GM19463 (cell line): ENCODE data around the gene ENGASE.

Source experiments
- ATAC-seq: cut with Tn5 transposase; IDR thresholded peaks from one replicate; pipeline ENCODE4 v1.9.1; 2021; ENCODE audit warnings: mild to moderate bottlenecking, moderate library complexity; ENCODE audit not compliant: unreplicated experiment

Gene ENGASE

DNA sequence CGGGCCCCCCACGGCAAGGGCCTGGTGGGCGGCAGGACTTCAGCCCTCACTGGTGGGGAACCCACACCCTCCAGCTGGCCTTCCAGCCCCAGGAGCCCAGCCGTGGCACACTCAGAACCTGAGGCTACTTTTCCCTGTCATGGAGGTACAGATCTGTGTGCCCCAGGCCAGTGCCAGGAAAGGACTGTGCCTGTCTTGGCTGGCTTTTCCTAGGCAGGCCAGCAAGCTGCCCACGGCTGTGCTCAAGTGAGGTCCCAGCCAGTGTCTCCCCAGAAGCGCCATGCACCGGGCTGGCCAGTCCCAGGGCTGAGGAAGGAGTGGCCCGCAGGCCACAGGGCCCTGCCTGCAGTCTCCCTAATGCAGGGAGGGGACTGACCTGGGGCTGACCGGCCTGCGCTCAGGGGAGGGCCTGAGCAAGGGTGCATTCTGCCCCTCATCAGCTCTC, 16.6 kb downstream of the ENGASE start:
- no peak for ATAC-seq

DNA sequence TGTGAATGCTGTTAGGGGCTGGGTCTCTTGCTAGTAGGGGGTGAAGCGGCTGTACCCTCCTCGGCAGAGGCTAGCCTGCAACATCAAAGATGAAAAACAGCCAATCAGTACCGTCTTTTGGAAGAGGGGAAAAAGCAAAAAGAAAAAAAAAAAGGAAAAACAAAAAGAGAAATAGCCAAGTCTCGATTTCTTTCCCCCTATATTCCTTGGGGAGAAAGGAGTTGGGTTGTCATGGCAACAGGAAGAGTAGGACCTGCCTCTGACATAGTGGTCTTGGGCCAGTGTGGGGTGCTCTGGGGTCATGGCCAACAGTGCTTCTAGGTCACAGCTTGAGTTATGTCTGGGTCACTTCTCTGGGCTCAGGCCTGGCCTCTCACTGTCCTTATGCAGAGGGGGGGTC, 17.9 kb downstream of the ENGASE start:
- ATAC-seq: no peak

DNA sequence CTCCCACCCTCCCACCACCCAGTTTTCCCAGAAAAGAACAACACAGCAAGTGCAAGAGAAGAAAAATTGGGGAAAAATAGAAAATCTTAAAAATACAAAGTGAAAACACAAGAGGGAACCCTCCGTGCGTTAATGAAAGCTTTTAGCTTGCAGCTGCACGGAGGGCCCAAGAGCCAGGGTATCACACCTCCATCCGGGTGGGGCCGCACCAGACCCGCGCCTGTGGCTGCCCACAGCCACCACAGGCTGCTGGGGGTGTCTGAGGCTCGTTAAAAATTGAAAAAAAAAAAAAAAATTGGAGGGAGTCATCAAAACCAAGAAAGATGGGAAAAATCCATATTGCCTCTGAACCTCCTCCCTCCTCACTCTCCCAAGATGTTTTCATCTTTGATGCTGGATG, 18.6 kb downstream of the ENGASE start:
- ATAC-seq: no peak

DNA sequence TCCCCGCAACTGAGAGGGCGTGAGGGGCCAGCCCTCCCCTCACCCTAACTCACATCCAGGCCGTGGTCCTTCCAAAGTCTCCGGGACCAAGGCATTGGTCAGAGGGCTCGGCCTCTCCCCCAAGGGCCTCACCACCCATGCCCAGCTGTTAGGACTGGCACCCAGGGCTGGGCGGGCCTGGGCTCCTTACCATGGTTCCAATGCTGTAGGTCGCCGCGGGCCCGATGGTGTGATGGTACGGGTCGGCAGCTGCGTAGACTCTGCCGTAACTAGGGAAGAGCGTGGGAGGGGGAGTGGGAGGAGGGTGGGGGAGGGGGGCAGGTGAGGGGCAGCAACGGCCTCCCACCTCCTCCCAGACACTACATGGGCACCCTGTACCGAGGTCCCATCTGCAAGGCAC, 19.6 kb downstream of the ENGASE start:
- no peak for ATAC-seq

DNA sequence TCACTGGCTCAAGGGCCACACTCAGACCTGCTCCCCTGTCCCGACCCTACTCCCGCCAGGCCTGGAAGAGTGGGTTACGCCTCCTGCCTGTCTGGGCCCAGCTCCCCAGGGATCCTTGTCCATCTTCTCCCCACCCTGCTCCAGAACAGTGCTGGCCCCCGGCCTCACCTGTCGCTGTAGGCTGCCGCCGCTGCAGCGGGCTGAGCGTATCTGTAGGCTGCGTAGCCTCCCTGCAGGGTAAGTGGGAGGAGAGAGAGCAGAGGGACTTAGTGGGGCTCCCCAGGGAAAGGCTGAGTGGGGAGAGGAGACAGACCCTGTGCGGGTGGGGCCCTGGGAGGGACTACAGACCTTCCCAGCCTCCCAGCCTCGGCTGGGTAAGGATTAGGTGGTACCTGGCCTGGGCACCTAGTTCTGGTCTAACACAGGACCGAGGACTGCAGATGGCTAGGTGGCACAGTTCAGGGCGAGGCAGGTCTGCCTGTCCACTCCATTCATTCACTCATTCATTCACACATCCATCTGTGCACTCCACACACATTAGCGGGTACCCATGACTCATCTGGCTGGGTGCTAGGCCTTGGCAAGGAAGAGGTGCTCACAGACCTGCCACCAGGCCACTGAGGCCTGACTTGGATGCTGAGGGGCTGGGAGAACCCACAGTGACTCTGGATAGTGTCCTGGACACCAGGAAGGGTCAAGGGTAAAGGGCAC, 20.9 kb downstream of the ENGASE start:
- no peak for ATAC-seq

DNA sequence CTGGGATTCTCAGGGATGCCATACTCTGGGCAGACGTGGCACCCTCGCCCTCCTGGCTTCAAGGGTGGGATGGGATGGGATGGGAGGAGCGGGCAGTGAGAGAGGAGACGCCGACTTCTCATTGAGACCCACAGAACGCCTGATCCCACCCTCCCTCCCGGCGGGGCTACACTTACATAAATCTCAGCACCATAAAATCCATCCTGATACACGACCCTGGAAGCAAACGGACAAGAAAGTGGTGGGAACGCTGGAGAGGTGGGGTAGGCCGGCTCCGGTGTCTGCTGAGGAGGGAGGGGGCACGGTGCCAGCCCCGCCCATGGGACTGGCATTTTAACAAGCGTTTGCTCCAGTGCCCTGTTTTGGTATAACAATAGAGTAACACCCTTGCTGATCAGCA, 21.9 kb downstream of the ENGASE start:
- ATAC-seq: no peak

DNA sequence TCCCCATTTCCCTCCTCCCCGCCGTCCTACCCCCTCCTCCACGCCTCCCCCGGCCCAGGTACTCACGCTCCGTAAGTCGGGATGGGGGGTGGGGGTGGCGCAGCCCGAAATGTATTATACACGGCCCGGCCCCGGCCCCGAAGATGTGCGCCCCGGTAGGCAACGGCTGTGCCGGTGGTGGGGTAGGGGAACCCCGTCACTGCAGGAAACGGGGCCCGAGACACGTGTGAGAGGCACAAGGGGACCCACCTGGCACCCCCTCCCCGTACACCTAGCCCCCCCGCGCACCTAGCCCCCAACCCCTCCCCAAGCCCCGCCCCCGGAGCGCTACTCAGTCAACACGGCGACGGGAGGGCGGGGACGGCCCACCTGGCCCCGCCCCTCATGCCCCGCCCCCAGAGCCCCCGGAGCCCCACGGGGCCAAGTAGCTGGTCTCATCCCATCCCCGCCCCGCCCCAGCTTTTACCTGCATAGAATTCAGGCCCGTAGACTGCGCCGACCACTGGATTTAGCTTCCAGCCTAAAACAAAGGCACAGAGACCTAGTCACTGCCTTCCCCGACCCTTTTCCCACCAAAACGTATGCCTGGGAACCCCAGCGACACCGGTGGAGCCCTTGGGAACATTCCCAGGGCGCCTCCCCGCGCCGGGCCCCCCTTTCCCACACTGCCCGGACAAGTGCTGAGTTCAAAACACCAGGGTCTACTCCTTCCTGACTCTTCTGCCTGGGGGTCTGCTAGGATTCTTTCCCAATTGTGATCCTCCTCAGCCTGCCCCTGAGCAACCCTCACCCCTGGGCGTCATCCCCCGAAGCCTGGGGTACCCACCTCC, 22.8 kb downstream of the ENGASE start:
- no peak for ATAC-seq

DNA sequence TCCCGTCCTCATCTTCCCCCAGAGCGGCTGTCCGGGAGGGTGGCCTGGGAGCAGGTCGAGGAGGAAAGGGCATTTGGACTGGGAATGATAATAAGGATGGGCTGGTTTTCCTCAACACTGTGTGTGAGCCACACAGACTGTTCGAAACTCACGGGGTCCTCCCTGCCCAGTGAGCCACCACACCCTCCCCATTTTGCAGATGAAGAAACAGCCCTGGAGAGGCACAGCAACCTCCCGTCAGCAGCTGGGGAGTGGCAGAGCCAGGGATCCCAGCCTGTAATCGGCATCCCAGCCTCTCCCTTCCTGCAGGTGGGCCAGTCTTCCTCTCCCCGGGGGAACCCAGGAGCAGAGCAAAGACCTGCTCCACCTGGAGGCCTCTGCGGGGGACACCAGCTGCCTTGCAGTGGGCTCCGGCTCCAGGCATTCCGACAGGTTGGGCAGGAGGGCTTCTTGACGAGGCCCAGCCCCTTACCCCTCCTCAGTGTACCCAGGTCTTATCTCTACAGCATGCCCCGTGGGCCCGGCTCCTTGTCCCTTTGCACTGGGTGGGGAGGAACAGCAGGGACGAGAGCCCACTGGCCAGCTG, 23.8 kb downstream of the ENGASE start:
- no peak for ATAC-seq

DNA sequence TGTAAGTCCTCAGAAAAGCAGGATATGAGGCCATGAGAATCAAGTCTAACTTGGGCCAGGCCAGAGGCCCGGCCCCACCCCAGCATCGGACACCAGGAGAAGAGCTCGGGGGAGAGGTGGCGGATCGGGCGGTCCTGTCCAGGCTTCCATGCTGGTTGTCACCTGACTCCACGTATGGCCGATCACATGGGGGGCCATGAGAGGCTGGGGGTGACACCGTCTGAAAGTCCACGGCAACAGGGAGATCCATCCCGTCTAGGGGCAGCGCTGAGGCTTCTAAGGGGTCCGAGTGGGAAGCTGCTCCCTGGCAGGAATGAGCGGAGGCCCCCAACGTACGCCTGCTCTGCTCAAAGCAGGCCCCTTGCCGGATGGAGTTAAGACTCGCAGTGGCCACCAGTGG, 25.8 kb downstream of the ENGASE start:
- no peak for ATAC-seq

DNA sequence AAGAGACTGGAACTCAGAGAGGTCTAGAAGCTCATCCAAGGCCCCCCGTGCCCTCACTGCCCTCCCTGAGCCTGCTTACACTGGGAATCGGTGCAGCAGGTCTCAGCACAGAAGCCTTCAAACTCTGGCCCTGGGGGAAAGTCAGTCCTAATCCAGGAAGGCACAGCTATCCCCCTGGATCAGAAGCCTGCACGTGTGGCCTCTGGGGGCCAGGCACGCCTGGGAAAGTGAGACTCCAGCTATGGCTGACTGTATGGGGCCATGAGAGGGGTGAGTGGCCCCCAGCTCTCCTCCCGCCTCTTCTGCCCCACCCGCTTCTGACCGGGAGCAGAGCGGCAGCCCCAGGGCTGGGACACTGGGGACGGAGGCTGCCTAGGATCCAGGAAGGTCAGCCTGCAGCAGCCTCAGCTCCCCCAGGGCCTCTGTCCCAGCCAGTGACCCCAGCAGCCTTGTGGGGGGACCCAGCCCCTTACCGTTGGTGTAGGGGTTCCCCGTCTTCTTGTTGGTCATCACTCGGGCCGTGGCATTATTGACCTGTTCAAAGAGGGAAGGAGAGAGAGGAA, 26.6 kb downstream of the ENGASE start:
- ATAC-seq: no peak

DNA sequence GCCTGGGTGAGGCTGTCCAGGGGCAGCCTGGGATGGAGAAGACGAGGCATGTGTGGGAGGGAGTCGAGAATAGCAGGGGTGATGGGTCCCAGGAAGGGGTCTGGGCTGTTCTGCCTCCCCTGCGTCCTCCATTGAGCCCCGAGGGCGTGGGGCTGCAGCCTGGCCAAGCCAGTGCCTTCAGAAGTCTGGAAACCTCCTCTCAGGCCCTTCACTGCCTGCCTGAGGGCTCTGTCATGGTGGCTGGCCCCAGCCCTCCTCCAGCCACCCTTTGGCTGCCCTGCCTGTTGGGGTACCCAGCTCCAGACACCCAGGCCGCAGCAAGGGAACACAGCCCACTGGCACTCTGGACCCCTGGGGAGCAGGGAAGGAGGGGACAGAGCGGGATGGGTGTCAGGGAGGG, 27.6 kb downstream of the ENGASE start:
- no peak for ATAC-seq

DNA sequence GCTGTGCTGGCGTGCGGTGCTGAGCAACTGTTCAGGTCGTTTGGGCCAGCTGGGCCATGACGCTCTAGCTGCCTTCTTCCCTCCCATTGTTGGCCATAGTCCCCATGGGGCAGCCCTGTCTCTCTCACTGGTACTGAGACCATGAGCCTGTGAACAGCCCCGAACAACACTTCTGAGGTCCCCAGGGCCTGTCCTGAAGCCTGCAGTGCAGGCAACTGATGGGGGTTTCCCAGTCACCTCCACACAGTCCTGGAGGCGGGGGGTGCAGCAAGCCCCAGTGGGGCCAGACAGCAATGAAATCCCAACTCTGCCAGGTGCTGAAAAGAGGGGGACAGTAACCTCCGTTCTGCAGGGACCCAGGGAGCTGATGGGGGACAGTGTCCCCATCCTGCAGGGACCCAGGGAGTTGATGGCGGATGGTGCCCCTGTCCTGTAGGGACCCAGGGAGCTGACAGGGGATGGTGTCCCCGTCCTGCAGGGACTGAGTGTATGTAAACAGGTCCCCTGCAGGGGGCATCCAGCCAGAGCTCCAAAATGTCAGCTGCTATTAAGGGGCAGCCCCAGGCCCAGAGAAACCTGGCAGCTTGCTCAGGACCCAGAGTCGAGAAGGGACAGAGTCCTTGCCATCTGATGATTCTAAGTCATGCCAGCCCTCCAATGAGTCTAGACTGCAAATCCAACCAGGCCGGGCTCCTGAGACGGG, 30.4 kb downstream of the ENGASE start:
- no peak for ATAC-seq

DNA sequence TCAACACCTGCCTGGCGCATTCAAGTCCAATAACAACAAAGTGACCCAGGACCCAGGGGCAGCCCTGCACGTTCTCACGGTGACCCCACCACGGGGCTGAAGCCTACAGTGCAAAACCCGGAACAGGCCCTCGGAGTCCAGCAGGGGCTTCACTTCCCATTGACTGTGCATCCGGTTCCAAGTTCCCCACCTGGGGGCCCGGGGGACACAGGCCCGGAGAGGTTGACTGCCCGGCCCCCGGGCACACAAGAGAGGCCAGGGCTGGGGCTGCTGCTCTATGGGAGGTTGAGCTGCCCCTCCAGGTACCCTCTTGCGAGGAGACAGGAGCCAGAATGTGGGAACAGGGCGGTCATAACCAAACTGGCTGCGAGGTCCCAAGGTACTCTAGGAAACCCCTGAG, 31.3 kb downstream of the ENGASE start:
- ATAC-seq: no peak

DNA sequence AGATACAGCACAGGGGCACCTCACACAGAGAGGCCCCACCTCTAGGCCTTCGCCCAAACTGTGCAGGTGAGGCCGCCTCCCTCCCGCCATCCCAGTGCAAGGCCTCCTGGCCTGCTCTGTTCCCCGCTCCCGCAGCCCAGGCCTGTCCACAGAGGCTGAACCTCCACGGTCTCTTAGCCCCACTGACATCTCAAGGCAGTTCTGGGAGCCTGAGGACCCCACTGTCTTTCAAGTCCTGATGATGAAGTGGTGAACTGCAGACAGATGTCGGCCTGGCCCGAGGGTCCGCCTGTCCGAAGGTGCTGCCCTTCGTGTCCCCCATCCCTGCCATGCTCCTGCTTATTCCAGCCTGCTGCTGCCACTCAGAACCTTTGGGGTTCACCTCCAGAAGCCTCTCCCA, 32.3 kb downstream of the ENGASE start:
- no peak for ATAC-seq

DNA sequence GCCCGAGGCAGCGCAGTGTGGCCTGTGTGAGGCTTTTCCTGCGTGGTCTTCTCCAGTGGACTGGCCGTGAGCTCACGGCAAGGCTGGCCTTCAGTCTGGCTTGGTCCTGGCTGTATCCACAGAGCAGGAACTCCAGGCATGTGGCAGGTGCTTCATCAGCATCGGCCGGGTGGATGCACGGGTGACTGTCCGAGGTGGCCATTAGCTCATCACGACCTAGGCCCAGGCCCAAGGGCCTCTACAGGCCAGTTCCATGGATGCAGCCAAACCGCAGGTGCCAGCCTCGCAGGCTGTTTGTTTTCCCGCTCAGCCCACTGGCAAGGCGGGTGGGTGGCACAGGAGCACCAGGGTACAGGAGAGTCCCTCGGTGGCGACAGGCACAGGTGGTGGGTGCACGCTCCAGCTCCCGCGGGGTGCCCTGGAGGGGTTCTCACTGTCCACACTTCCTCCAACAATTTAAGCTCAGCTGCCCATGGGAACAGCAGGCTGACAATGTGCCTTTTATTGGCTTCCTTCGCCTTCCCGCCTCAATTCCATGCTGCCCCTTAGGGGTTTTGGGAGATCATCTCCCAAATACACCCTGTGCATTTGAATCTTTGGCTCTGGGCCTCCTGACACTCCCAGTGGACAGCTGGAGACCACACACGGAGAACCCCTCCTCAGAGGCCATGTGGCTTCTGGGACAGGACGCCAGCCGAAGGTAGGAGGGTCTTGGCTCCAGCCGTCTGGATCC, 33.0 kb downstream of the ENGASE start:
- no peak for ATAC-seq

DNA sequence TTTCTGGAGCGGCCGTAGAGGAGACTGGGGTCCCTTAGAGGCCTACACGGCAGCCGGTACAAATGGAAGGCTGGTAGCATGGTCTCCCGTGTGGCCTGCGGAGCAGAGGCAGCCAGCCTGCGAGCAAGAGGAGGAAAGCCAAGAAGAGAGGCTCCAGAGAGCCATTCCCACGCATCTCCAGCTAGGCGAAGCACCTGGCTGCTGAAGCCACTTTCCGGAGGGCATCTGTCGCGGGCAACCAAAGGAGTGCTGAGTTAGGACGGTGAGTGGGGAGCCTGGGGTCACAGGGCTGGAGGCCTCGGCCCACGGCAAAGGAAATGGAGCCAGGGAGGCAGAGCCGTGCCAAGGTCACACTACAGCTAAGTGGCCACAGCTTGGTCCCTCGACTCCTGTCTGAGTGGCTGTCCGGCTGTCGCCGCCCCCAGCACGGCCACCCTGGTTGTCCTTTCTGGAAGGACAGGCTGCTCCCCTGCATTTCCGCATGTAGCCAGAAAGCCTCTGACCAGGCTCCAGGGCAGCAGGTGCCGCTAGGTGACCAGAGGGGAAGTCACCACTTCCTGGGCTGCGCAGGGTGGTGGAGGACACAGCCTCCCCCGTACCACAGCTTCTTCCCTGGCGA, 33.7 kb downstream of the ENGASE start:
- no peak for ATAC-seq

DNA sequence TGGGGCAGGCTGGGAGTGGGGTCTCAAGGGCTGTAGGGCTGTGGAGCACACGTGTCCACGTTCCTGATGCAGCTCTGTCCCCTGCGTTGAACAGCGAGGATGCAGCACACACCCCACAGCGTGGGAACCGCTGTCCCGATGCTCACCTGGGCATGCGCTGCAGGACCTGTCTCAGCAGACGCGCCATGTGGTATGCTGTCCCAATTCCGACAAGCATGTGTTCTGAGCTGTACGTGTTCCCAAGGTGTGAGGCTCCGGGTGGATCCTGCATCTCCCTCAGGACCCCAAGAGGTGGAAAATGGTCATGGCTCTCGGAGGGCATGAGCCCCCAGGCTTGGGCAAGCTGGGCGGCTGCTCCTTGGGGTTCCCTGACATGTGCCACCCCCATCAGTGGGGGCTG, 34.2 kb downstream of the ENGASE start:
- no peak for ATAC-seq

DNA sequence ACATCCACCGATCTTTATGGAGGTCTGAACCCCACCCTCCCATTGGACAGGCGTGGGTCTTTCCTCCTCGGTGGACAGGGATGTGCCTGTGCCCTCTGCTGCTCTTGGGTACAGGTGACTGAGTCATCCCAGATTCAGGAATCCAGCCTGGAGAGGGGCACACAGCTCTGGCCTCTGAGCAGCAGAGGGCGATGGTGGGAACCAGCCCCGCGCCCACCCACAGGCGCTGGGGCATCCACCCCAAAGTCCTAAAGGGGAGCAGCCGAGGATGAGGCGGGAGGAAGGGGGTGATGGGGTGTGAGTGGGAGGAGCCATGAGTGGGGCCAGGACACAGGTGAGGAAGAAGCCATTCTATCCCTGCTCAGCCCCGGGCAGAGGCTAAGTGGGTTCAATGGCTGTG, 35.0 kb downstream of the ENGASE start:
- no peak for ATAC-seq

DNA sequence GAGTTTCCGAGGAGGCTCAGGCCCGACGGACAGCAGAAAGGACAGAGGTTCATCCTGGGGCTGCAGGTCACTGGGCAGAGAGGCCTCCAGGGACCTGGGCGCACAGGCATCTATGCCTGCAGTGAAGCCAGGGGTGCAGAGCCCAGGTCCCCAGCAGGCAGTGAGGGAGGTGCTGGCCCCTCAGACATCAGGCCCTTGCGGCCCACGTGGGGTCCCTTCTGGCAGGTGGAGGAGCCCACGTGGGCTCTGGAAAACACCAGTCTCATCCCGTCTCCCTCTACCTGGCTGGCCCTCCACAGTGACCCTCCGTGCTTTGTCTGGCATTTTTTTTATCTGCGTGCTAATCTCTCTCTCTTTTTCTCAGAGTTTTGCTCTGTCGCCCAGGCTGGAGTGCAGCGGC, 36.5 kb downstream of the ENGASE start:
- no peak for ATAC-seq

DNA sequence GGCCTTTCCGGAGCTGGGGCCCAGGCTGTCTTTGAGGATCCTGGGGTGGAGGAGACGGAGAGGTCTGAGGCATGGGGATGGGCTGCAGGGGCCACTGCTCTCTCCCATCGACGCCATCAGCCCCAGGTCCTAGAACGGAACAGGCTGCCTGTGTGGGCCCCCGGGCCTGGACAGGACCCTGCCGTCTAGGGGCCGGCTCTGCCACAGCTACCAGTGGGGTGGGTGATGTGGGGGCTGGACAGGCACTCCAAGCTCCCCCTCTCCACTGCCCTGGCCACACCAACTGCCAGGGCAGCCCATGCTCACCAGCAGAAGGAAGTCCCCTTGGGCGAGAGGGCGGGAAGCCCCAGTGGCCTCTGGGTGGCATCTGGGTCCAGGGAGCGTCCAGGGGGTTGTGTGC, 37.8 kb downstream of the ENGASE start:
- ATAC-seq: no peak
